K562 (cell line): ENCODE data around the gene DMD.

Experiments used
- ASH1L ChIP-seq: fragments of 450-650 bp; IDR thresholded peaks from 2 replicates; pipeline ENCODE4 v1.6.1; 2018; ENCODE audit warnings: borderline replicate concordance, mild to moderate bottlenecking, low read depth; ENCODE audit not compliant: partially characterized antibody
- CREBBP ChIP-seq: IDR thresholded peaks from one replicate; pipeline ENCODE4 v1.6.1; 2012; ENCODE audit warnings: low read depth, mild to moderate bottlenecking, control low read depth, inconsistent platforms, low read length
- CTCF ChIP-seq, 3 experiments: IDR thresholded peaks in 2 of 3; conservative IDR thresholded peaks in 1 of 3; 2 replicates each; pipeline ENCODE4 v1.5.1; 2011 to 2012; ENCODE audit warnings: low read length in 3 of 3, mild to moderate bottlenecking in 3 of 3, control low read depth in 2 of 3, improper control_type of control experiment in 1 of 3, inconsistent platforms in 1 of 3, low read depth in 1 of 3, mixed read lengths in 1 of 3, moderate library complexity in 1 of 3; ENCODE audit not compliant: insufficient read depth in 2 of 3
- ELK1 ChIP-seq: sonication (generic); formaldehyde crosslinking; IDR thresholded peaks from 2 replicates; pipeline ENCODE4 v1.8.1; 2022; ENCODE audit warnings: missing genetic modification reagents
- FOXJ3 ChIP-seq: sonication (generic); formaldehyde crosslinking; IDR thresholded peaks from 2 replicates; pipeline ENCODE4 v1.4.0; 2020; ENCODE audit warnings: mild to moderate bottlenecking, missing genetic modification reagents
- MEF2D ChIP-seq: conservative IDR thresholded peaks from 2 replicates; pipeline ENCODE4 v1.6.1; 2016; ENCODE audit warnings: low read depth, missing genetic modification characterization, missing compliant biosample characterization
- POLR2AphosphoS5 ChIP-seq: IDR thresholded peaks from 2 replicates; pipeline ENCODE4 v1.6.1; 2011; ENCODE audit warnings: mild to moderate bottlenecking, low read depth, low read length, moderate library complexity; ENCODE audit not compliant: control insufficient read depth, insufficient read depth
- POLR2H ChIP-seq: IDR thresholded peaks from 2 replicates; pipeline ENCODE4 v1.6.1; 2016; ENCODE audit warnings: missing genetic modification characterization, low read depth, mild to moderate bottlenecking, control low read depth, missing compliant biosample characterization, moderate library complexity
- PRDM10 ChIP-seq: fragments of 450-650 bp; IDR thresholded peaks from 2 replicates; pipeline ENCODE4 v1.6.1; 2018; ENCODE audit not compliant: partially characterized antibody
- SIX5 ChIP-seq, 2 experiments: IDR thresholded peaks; 2 replicates each; pipeline ENCODE4 v1.6.1; 2011; ENCODE audit warnings: low read length in 2 of 2, borderline replicate concordance in 1 of 2, low read depth in 1 of 2, mild to moderate bottlenecking in 1 of 2, moderate library complexity in 1 of 2; ENCODE audit not compliant: insufficient read depth in 1 of 2
- TARDBP ChIP-seq: fragments of 450-650 bp; IDR thresholded peaks from 2 replicates; pipeline ENCODE4 v1.6.1; 2016
- ZBTB1 ChIP-seq: sonication (generic); formaldehyde crosslinking; IDR thresholded peaks from 2 replicates; pipeline ENCODE4 v1.8.1; 2023; ENCODE audit warnings: missing genetic modification reagents, low read depth, mild to moderate bottlenecking, borderline replicate concordance
- ZNF408 ChIP-seq: fragments of 250-450 bp; sonication (Bioruptor Pico); IDR thresholded peaks from 2 replicates; pipeline ENCODE4 v1.4.0; 2020; ENCODE audit warnings: low read depth, mild to moderate bottlenecking, moderate library complexity

- TF ChIP-seq CTCF (IDR thresholded peaks at IDR 0.05 in 2 of 3, conservative IDR thresholded peaks at IDR 0.05 in 1 of 3; ENCODE audit: insufficient read depth in 2 of 3, low read depth in 1 of 3, low read length in 3 of 3) (no peak), CREBBP (no peak), ZNF408 (no peak), POLR2H (tag) (no peak), PRDM10 (no peak), MEF2D (tag) (no peak), ASH1L (no peak), FOXJ3 (CRISPR knock-in tag) (no peak), POLR2AphosphoS5 (no peak), TARDBP (no peak), ZBTB1 (CRISPR knock-in tag) (no peak), ELK1 (CRISPR knock-in tag) (no peak), SIX5 (IDR thresholded peaks at IDR 0.05; ENCODE audit: borderline replicate concordance in 1 of 2, insufficient read depth in 1 of 2, low read depth in 1 of 2, low read length in 2 of 2) (no peak)
Observed at GRCh38 chrX:31367816-31368215, 1843.5 kb downstream of the DMD start.
